Esophagus muscularis mucosa (tissue), 4 donors: Measurements from ENCODE around the gene ZNF644. TPM values are rescaled to one million over a fixed set of nuclear protein-coding genes. Genes with fewer than 3 reads are reported as not detected.
A peak's percentile ranks its signal among the peaks of the same experiment; 100 is the strongest.

Experiments
- DNase-seq: peaks from one replicate; pipeline ENCODE4 v3.0.0-alpha.2; 2017; ENCODE audit errors: extremely low spot score
- H3K27ac ChIP-seq, 4 donors: fragments of 200-600 bp; sonication (generic); replicated peaks in 1 of 4; 1 replicate in 3 of 4; 2 replicates in 1 of 4; pipeline ENCODE4 v1.5.1; 2016 to 2019; ENCODE audit warnings: mild to moderate bottlenecking in 1 of 4
- H3K27me3 ChIP-seq, 4 donors: fragments of 200-600 bp; sonication (generic); one replicate each; pipeline versions ENCODE4 v1.5.1 to v1.6.0; 2016 to 2019
- H3K36me3 ChIP-seq, 4 donors: fragments of 200-600 bp; sonication (generic); one replicate each; pipeline ENCODE4 v1.5.1; 2016 to 2019
- H3K4me1 ChIP-seq, 4 donors: fragments of 200-600 bp; sonication (generic); one replicate each; pipeline ENCODE4 v1.5.1; 2016 to 2019
- H3K4me3 ChIP-seq, 4 donors: fragments of 200-600 bp; sonication (generic); 1 replicate in 2 of 4; 2 replicates in 2 of 4; pipeline ENCODE4 v1.5.1; 2016 to 2019; ENCODE audit warnings: mild to moderate bottlenecking in 4 of 4, moderate library complexity in 1 of 4
- H3K9me3 ChIP-seq, 4 donors: fragments of 200-600 bp; sonication (generic); 1 replicate in 3 of 4; 2 replicates in 1 of 4; pipeline ENCODE4 v1.5.1; 2016 to 2019
- CTCF ChIP-seq, 3 experiments: fragments of 200-600 bp in 2 of 3; fragments of 450-650 bp in 1 of 3; sonication (generic) in 2 of 3; IDR thresholded peaks; one replicate each; pipeline ENCODE4 v1.5.1; 2017 to 2019; ENCODE audit warnings: antibody characterized with exemption in 3 of 3, mild to moderate bottlenecking in 2 of 3, moderate library complexity in 1 of 3
- EP300 ChIP-seq: sonication (generic); formaldehyde crosslinking; IDR thresholded peaks from one replicate; pipeline ENCODE4 v1.6.1; 2017; ENCODE audit warnings: antibody characterized with exemption
- POLR2A ChIP-seq: fragments of 450-650 bp; IDR thresholded peaks from one replicate; pipeline ENCODE4 v1.6.1; 2017; ENCODE audit warnings: antibody characterized with exemption, moderate library complexity, mild to moderate bottlenecking, low read depth
- POLR2AphosphoS5 ChIP-seq, 2 donors: sonication (generic); formaldehyde crosslinking; IDR thresholded peaks; one replicate each; pipeline ENCODE4 v1.6.1; 2017; ENCODE audit warnings: antibody characterized with exemption in 2 of 2
- WGBS: methylation state at CpG from one replicate; pipeline ENCODE4 v1.1.5; 2018; 5-methylcytosine and 5-hydroxymethylcytosine counted together
- intact Hi-C: fragments of 100-400 bp; cut with DNase I; formaldehyde crosslinking; loops from one replicate; pipeline ENCODE4 v1.15.1; 2023
- total RNA-seq, 4 donors: library from RNA; depleted of rRNA; stranded (reverse); fragments of >200 nt; gene quantifications; one replicate each; pipeline versions ENCODE4 v1.1.0 to v1.2.1, GENCODE V29; 2016

Gene ZNF644
- total RNA-seq, 4 donors from 2014 or later: 44.8 to 64.8 (median 45.2) TPM

GRCh38 chr1:90977522-90977921, 44.3 kb downstream of the ZNF644 start:
- intact Hi-C loops: no loop called here
- TF ChIP-seq EP300 (no peak), CTCF (IDR thresholded peaks at IDR 0.05) (no peak), POLR2A (no peak), POLR2AphosphoS5 (IDR thresholded peaks at IDR 0.05) (no peak)
- Histone ChIP-seq H3K36me3 (peaks cover 0 to 22% (median 10%) of the 10 kb centered on the region in 4 donors), H3K27ac (no peak overlapping the region), H3K9me3 (no peaks in the 10 kb centered on the region), H3K4me1 (peaks cover 9 to 28% (median 24%) of the 10 kb centered on the region in 4 donors), H3K27me3 (no peaks in the 10 kb centered on the region), H3K4me3 (no peak overlapping the region)
- 89% methylated on average over 1 of the region's 1 CpG for WGBS
- no peak for DNase-seq

- H3K36me3 ChIP-seq: peaks cover 0 to 27% (median 8%) of the 10 kb centered on the region in 4 donors
- no peak overlapping the region for H3K4me3 ChIP-seq
- intact Hi-C loops: no loop called here
- TF ChIP-seq POLR2A (no peak), EP300 (no peak), CTCF (IDR thresholded peaks at IDR 0.05) (no peak), POLR2AphosphoS5 (IDR thresholded peaks at IDR 0.05) (no peak)
- H3K9me3 ChIP-seq: no peaks in the 10 kb centered on the region
- peak overlapping the region in 2 of 4 donors; percentile 13 to 14 for H3K27ac ChIP-seq
- peaks cover 9 to 22% (median 20%) of the 10 kb centered on the region in 4 donors for H3K4me1 ChIP-seq
- WGBS: 85% methylated on average over 5 of the region's 5 CpGs
- no peak for DNase-seq
- H3K27me3 ChIP-seq: no peaks in the 10 kb centered on the region
Observed at GRCh38 chr1:90973897-90974798, 47.7 kb downstream of the ZNF644 start.

GRCh38 chr1:90970208-90970607, 51.6 kb downstream of the ZNF644 start:
- no peak overlapping the region for H3K27ac ChIP-seq
- no peak for TF ChIP-seq EP300
- TF ChIP-seq CTCF (IDR thresholded peaks at IDR 0.05): no peak
- TF ChIP-seq POLR2AphosphoS5 (IDR thresholded peaks at IDR 0.05): no peak
- no peak for TF ChIP-seq POLR2A
- intact Hi-C loops: no loop called here
- H3K36me3 ChIP-seq: peaks cover 0 to 10% (median 0%) of the 10 kb centered on the region in 4 donors
- no peak for DNase-seq
- no peaks in the 10 kb centered on the region for H3K27me3 ChIP-seq
- no peaks in the 10 kb centered on the region for H3K9me3 ChIP-seq
- peaks cover 9 to 25% (median 21%) of the 10 kb centered on the region in 4 donors for H3K4me1 ChIP-seq
- WGBS: 94% methylated on average over 1 of the region's 1 CpG
- H3K4me3 ChIP-seq: no peak overlapping the region

GRCh38 chr1:90969241-90969640, 52.6 kb downstream of the ZNF644 start:
- no peak overlapping the region for H3K4me3 ChIP-seq
- no peaks in the 10 kb centered on the region for H3K9me3 ChIP-seq
- 92% methylated on average over 3 of the region's 3 CpGs for WGBS
- intact Hi-C loops: no loop called here
- peaks cover 0 to 10% (median 0%) of the 10 kb centered on the region in 4 donors for H3K36me3 ChIP-seq
- no peaks in the 10 kb centered on the region for H3K27me3 ChIP-seq
- DNase-seq: no peak
- no peak for TF ChIP-seq EP300
- TF ChIP-seq CTCF (IDR thresholded peaks at IDR 0.05): no peak
- no peak for TF ChIP-seq POLR2A
- no peak for TF ChIP-seq POLR2AphosphoS5 (IDR thresholded peaks at IDR 0.05)
- no peak overlapping the region for H3K27ac ChIP-seq
- peaks cover 6 to 15% (median 12%) of the 10 kb centered on the region in 4 donors for H3K4me1 ChIP-seq
